ENCODE results near the gene MT1F. TPM values are rescaled to one million over a fixed set of nuclear protein-coding genes. Genes with fewer than 3 reads are reported as not detected.

MT1F gene
- total and polyA plus RNA-seq, 2 donors (not counting 1 experiment from before 2014, with no cell fraction given) = 2.1 to 3.2 TPM

DNA sequence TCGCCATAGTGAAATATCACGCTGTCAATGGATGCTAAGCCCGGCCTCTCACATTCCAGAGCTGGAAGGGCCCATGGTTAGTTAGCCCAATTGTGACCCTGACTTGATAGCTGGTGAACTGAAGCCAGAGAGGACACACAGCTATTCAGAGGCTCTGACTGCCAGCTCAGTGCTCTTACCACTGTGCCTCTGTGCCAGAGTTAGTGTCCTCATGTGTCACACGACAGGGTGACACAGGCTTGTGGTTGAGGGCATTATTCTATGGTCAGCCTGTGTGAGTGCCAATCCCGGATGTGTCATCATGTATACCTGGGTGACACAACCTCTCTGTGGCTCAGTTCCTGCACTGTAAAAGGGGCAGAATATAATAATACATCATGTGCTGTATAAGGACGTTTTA, 22.1 kb downstream of the MT1F start:
- Histone ChIP-seq H3K4me3 (replicated peaks in 1 of 4; ENCODE audit: control extremely low read depth in 1 of 4, insufficient read depth in 1 of 4, low read depth in 3 of 4, low read length in 4 of 4) (no peak overlapping the region), H3K27ac (ENCODE audit: insufficient read depth, low read length) (no peak overlapping the region)

DNA sequence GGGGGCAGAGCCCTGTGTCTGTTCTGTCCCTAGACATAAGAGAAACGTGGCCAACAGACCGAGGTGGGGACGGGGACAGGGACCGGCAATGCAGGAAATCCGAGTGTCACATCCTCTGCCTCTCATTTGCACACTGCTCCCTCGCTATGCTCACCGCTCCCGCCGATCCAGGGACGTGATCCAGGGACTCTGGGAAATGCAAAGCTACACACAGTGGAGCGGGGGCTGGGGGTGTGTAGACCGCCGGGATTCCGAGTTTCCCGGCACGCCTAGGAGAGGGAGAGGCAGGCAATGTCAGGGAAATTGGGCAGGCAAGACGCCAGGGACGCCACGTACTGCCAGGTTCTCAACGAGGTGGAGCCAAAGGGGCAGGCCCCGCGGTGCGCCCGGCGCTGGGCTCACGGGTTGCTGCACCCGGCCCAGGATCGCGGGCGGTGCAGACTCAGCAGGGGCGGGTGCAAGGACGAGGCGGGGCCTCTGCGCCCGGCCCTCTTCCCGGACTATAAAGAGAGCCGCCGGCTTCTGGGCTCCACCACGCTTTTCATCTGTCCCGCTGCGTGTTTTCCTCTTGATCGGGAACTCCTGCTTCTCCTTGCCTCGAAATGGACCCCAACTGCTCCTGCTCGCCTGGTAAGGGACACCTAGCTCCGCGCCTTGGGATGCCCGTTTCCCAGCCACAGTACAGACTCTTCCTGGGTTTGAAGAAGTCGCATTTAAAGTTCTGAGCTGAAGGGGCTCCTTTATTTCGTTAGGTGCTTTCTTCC, 24.4 kb downstream of the MT1F start, which contains the start of gene MT1X:
Gene MT1X, plus strand, starts transcription at position 532 of the 764 bp plus-strand sequence. Its CDS starts 71 bp downstream, at position 603.
- TF ChIP-seq, protein P1, sequence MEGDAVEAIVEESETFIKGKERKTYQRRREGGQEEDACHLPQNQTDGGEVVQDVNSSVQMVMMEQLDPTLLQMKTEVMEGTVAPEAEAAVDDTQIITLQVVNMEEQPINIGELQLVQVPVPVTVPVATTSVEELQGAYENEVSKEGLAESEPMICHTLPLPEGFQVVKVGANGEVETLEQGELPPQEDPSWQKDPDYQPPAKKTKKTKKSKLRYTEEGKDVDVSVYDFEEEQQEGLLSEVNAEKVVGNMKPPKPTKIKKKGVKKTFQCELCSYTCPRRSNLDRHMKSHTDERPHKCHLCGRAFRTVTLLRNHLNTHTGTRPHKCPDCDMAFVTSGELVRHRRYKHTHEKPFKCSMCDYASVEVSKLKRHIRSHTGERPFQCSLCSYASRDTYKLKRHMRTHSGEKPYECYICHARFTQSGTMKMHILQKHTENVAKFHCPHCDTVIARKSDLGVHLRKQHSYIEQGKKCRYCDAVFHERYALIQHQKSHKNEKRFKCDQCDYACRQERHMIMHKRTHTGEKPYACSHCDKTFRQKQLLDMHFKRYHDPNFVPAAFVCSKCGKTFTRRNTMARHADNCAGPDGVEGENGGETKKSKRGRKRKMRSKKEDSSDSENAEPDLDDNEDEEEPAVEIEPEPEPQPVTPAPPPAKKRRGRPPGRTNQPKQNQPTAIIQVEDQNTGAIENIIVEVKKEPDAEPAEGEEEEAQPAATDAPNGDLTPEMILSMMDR (conservative IDR thresholded peaks at IDR 0.05 in 1 of 2, IDR thresholded peaks at IDR 0.05 in 1 of 2; ENCODE audit: low read depth in 1 of 2, low read length in 2 of 2) = no peak
- TF ChIP-seq EZH2 (IDR thresholded peaks at IDR 0.05; ENCODE audit: low read length, missing control alignments) = no peak
- Histone ChIP-seq H3K27ac (ENCODE audit: insufficient read depth, low read length) (peak within 1 kb of the TSS; percentile 54), H3K4me2 (ENCODE audit: extremely low read depth, insufficient read depth, low read length) (peak within 1 kb of the TSS; percentile 95), H3K9ac (ENCODE audit: insufficient read depth, low read length) (peak within 1 kb of the TSS; percentile 35), H3K4me3 (replicated peaks in 1 of 4; ENCODE audit: control extremely low read depth in 1 of 4, insufficient read depth in 1 of 4, low read depth in 3 of 4, low read length in 4 of 4) (peak within 1 kb of the TSS; percentile 70 to 87 (median 72)), H3K27me3 (ENCODE audit: control insufficient read depth, insufficient read depth, low read length) (no peaks in the 10 kb centered on the region), H3K4me1 (ENCODE audit: control insufficient read depth, extremely low read depth, insufficient read depth, low read length) (peaks cover 4% of the 10 kb centered on the region), H3K36me3 (ENCODE audit: control insufficient read depth, insufficient read depth, low read length) (no peaks in the 10 kb centered on the region), H3K79me2 (ENCODE audit: control insufficient read depth, insufficient read depth, low read length) (no peaks in the 10 kb centered on the region), H4K20me1 (ENCODE audit: control insufficient read depth, extremely low read depth, insufficient read depth, low read length) (no peaks in the 10 kb centered on the region), H3K9me3 (ENCODE audit: control insufficient read depth, insufficient read depth, low read depth, low read length) (no peaks in the 10 kb centered on the region), H2AFZ (ENCODE audit: low read length) (peak within 1 kb of the TSS; percentile 88)
- DNase-seq (ENCODE audit: low read depth in 2 of 2) = peak; percentile 84 to 87

More for the DNA sequence above, 22.1 kb downstream of the MT1F start:
- Histone ChIP-seq H3K9me3 (ENCODE audit: control insufficient read depth, insufficient read depth, low read depth, low read length) (no peaks in the 10 kb centered on the region), H3K4me1 (ENCODE audit: control insufficient read depth, extremely low read depth, insufficient read depth, low read length) (peaks cover 4% of the 10 kb centered on the region), H3K4me2 (ENCODE audit: extremely low read depth, insufficient read depth, low read length) (no peak overlapping the region), H3K27me3 (ENCODE audit: control insufficient read depth, insufficient read depth, low read length) (no peaks in the 10 kb centered on the region), H3K36me3 (ENCODE audit: control insufficient read depth, insufficient read depth, low read length) (no peaks in the 10 kb centered on the region), H3K9ac (ENCODE audit: insufficient read depth, low read length) (no peak overlapping the region), H3K79me2 (ENCODE audit: control insufficient read depth, insufficient read depth, low read length) (no peaks in the 10 kb centered on the region), H2AFZ (ENCODE audit: low read length) (no peak overlapping the region), H4K20me1 (ENCODE audit: control insufficient read depth, extremely low read depth, insufficient read depth, low read length) (no peaks in the 10 kb centered on the region)
- TF ChIP-seq, protein P1 (conservative IDR thresholded peaks at IDR 0.05 in 1 of 2, IDR thresholded peaks at IDR 0.05 in 1 of 2; ENCODE audit: low read depth in 1 of 2, low read length in 2 of 2) = no peak
- no peak for TF ChIP-seq EZH2 (IDR thresholded peaks at IDR 0.05; ENCODE audit: low read length, missing control alignments)
- no peak for DNase-seq (ENCODE audit: low read depth in 2 of 2)

DNA sequence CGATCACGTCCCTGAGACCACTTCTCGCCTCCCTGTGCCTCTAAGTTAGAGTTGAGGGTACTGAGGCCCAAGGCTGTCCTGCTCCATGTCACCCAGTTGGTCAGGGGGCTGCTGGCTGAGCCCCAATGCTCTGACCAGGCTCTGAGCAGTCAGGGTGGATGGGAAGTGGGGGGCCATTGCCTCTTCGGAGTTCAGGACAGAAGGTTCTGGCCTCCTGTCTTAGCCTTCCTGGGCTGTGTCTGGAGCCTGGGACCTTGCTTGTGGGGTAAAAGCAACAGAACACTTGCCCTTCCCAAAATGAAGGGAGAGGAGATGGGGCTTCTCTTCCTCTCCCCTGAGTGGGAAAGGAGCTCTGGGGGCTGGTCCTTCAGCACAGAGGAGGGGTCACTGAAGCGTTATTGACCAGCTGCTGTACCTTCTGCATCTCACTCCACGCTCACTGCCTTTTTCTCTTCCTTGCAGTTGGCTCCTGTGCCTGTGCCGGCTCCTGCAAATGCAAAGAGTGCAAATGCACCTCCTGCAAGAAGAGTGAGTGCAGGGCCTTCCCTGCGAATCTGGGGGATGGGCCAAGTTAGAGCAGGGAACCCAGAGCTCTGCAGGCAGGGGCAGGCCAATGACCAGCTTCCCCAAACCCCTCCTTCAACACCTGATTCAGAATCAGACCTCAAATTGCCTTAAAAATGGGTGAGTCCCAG, 25.1 kb downstream of the MT1F start:
- no peaks in the 10 kb centered on the region for H4K20me1 ChIP-seq (ENCODE audit: control insufficient read depth, extremely low read depth, insufficient read depth, low read length)
- peak overlapping the region; percentile 70 to 87 (median 72) for H3K4me3 ChIP-seq (replicated peaks in 1 of 4; ENCODE audit: control extremely low read depth in 1 of 4, insufficient read depth in 1 of 4, low read depth in 3 of 4, low read length in 4 of 4)
- H2AFZ ChIP-seq (ENCODE audit: low read length) = peak overlapping the region; percentile 82
- no peaks in the 10 kb centered on the region for H3K79me2 ChIP-seq (ENCODE audit: control insufficient read depth, insufficient read depth, low read length)
- TF ChIP-seq EZH2 (IDR thresholded peaks at IDR 0.05; ENCODE audit: low read length, missing control alignments) = no peak
- TF ChIP-seq, protein P1 (conservative IDR thresholded peaks at IDR 0.05 in 1 of 2, IDR thresholded peaks at IDR 0.05 in 1 of 2; ENCODE audit: low read depth in 1 of 2, low read length in 2 of 2) = no peak
- H3K9me3 ChIP-seq (ENCODE audit: control insufficient read depth, insufficient read depth, low read depth, low read length) = no peaks in the 10 kb centered on the region
- no peak for DNase-seq (ENCODE audit: low read depth in 2 of 2)
- H3K36me3 ChIP-seq (ENCODE audit: control insufficient read depth, insufficient read depth, low read length) = no peaks in the 10 kb centered on the region
- H3K4me1 ChIP-seq (ENCODE audit: control insufficient read depth, extremely low read depth, insufficient read depth, low read length) = peaks cover 4% of the 10 kb centered on the region
- H3K27me3 ChIP-seq (ENCODE audit: control insufficient read depth, insufficient read depth, low read length) = no peaks in the 10 kb centered on the region
- peak overlapping the region; percentile 35 for H3K9ac ChIP-seq (ENCODE audit: insufficient read depth, low read length)
- peak overlapping the region; percentile 54 for H3K27ac ChIP-seq (ENCODE audit: insufficient read depth, low read length)
- H3K4me2 ChIP-seq (ENCODE audit: extremely low read depth, insufficient read depth, low read length) = peak overlapping the region; percentile 95

Measured in fibroblast of lung (primary cell).